Keratinocyte (primary cell): ENCODE measurements around the gene SGO2. TPM values are rescaled to one million over a fixed set of nuclear protein-coding genes. Genes with fewer than 3 reads are reported as not detected.

Experiments used
- DNase-seq: peaks from one replicate; pipeline ENCODE4 v3.0.0-alpha.2; 2011; ENCODE audit warnings: low read depth, missing footprints, low spot score
- FAIRE-seq: peaks from 2 replicates; lab custom pipeline; 2011; peaks lifted over from hg19 to GRCh38; lab: Jason Lieb, UNC
- H2AFZ ChIP-seq: 2 replicates; pipeline ENCODE4 v1.6.0; 2012; ENCODE audit warnings: low read length, control low read depth, inconsistent platforms; ENCODE audit not compliant: control insufficient read depth
- H3K27ac ChIP-seq: 2 replicates; pipeline ENCODE4 v1.5.1; 2011; ENCODE audit warnings: low read length; ENCODE audit not compliant: control insufficient read depth, insufficient read depth
- H3K27me3 ChIP-seq: 3 replicates; pipeline ENCODE4 v1.6.0; 2011; ENCODE audit warnings: low read length; ENCODE audit not compliant: control insufficient read depth, insufficient read depth; ENCODE audit errors: extremely low read depth
- H3K36me3 ChIP-seq, 2 experiments: 2 replicates in 1 of 2; 3 replicates in 1 of 2; pipeline ENCODE4 v1.5.1; 2011; ENCODE audit warnings: low read length in 2 of 2, mild to moderate bottlenecking in 1 of 2; ENCODE audit not compliant: control insufficient read depth in 2 of 2, insufficient read depth in 2 of 2; ENCODE audit errors: extremely low read depth in 1 of 2
- H3K4me1 ChIP-seq: 3 replicates; pipeline ENCODE4 v1.5.1; 2011; ENCODE audit warnings: low read length; ENCODE audit not compliant: control insufficient read depth, insufficient read depth; ENCODE audit errors: extremely low read depth
- H3K4me2 ChIP-seq: 3 replicates; pipeline ENCODE4 v1.6.0; 2011; ENCODE audit warnings: low read depth, low read length; ENCODE audit not compliant: control insufficient read depth, insufficient read depth; ENCODE audit errors: extremely low read depth
- H3K4me3 ChIP-seq, 3 experiments: fragments of 200-600 bp in 1 of 3; sonication (generic) in 1 of 3; 2 replicates in 2 of 3; 3 replicates in 1 of 3; pipeline ENCODE4 v1.5.1; 2011 to 2016; ENCODE audit warnings: low read length in 3 of 3, mild to moderate bottlenecking in 3 of 3, control low read depth in 2 of 3, inconsistent platforms in 1 of 3, low read depth in 1 of 3, mixed read lengths in 1 of 3, mixed run types in 1 of 3, moderate library complexity in 1 of 3; ENCODE audit not compliant: control insufficient read depth in 2 of 3, insufficient read depth in 2 of 3; ENCODE audit errors: extremely low read depth in 1 of 3
- H3K79me2 ChIP-seq: 2 replicates; pipeline ENCODE4 v1.6.0; 2012; ENCODE audit warnings: low read length; ENCODE audit not compliant: control insufficient read depth, insufficient read depth
- H3K9ac ChIP-seq: 3 replicates; pipeline ENCODE4 v1.6.0; 2011; ENCODE audit warnings: low read length; ENCODE audit not compliant: control insufficient read depth, insufficient read depth; ENCODE audit errors: extremely low read depth
- H3K9me1 ChIP-seq: 3 replicates; pipeline ENCODE4 v1.6.0; 2011; ENCODE audit warnings: low read length; ENCODE audit not compliant: control insufficient read depth, insufficient read depth; ENCODE audit errors: extremely low read depth
- H3K9me3 ChIP-seq: 2 replicates; pipeline ENCODE4 v1.5.1; 2012; ENCODE audit warnings: low read depth, low read length; ENCODE audit not compliant: control insufficient read depth
- H4K20me1 ChIP-seq: 3 replicates; pipeline ENCODE4 v1.6.0; 2011; ENCODE audit warnings: low read length; ENCODE audit not compliant: control insufficient read depth, insufficient read depth; ENCODE audit errors: extremely low read depth
- EZH2 ChIP-seq: IDR thresholded peaks from one replicate; pipeline ENCODE4 v1.6.1; 2012; ENCODE audit warnings: inconsistent platforms, mild to moderate bottlenecking, low read length, moderate library complexity
- dilution Hi-C: fragments of 300-500 bp; cut with MboI; formaldehyde crosslinking; loops from one replicate; pipeline ENCODE4 v1.7.0; 2020; ENCODE audit warnings: low sequenced_read_pairs; ENCODE audit not compliant: extremely low pct_ligation_motif_present
- polyA minus RNA-seq, 3 experiments: library from RNA; depleted of rRNA, polyadenylated mRNA; stranded (reverse); fragments of >200 nt; gene quantifications; 1 replicate in 1 of 3; 2 replicates in 1 of 3; 3 replicates in 1 of 3; pipeline ENCODE4 v1.2.3, GENCODE V29; 2011
- polyA plus RNA-seq, 5 experiments: library from polyadenylated mRNA; depleted of rRNA in 3 of 5; stranded (reverse) in 3 of 5; stranded (forward) in 1 of 5; unstranded in 1 of 5; fragments of >200 nt; gene quantifications; 1 replicate in 1 of 5; 2 replicates in 3 of 5; 3 replicates in 1 of 5; pipeline versions ENCODE4 v1.2.1 to v1.2.3, GENCODE V29; 2011 to 2012; ENCODE audit warnings: missing spikeins in 2 of 5, low read depth in 1 of 5, low replicate concordance in 1 of 5
- TF ChIP-seq, protein P1 (sequence below), 3 experiments: IDR thresholded peaks in 1 of 3; conservative IDR thresholded peaks in 1 of 3; optimal IDR thresholded peaks in 1 of 3; 2 replicates in 2 of 3; 3 replicates in 1 of 3; pipeline versions ENCODE3 to v1.5.1; 2011; ENCODE audit warnings: low read length in 3 of 3, mild to moderate bottlenecking in 3 of 3, moderate library complexity in 2 of 3, control low read depth in 1 of 3, inconsistent platforms in 1 of 3; ENCODE audit not compliant: insufficient read depth in 2 of 3; ENCODE audit errors: extremely low read depth in 1 of 3

SGO2 gene
- polyA plus RNA-seq (1.8 to 8.6 TPM (median 5.1 TPM) in 3 replicates), polyA minus RNA-seq (0.59 to 7.6 TPM (median 1.3 TPM) in 3 replicates)
- 1.6 TPM for polyA plus RNA-seq (2011; ENCODE audit: low read depth)
- 1.9 and 3.7 TPM in 2 replicates for polyA plus RNA-seq (2011; cell fraction: cytosol; rRNA removed)
- 2.5 and 4.1 TPM in 2 replicates for polyA plus RNA-seq (2011; cell fraction: nucleus; rRNA removed)
- polyA plus RNA-seq (2012; ENCODE audit: low replicate concordance): 0.54 and 6.0 TPM in 2 replicates
- polyA minus RNA-seq (2011; cell fraction: cytosol; rRNA and poly(A)+ RNA removed): 1.5 TPM
- polyA minus RNA-seq (2011; cell fraction: nucleus; rRNA and poly(A)+ RNA removed): 2.5 and 4.1 TPM in 2 replicates

DNA sequence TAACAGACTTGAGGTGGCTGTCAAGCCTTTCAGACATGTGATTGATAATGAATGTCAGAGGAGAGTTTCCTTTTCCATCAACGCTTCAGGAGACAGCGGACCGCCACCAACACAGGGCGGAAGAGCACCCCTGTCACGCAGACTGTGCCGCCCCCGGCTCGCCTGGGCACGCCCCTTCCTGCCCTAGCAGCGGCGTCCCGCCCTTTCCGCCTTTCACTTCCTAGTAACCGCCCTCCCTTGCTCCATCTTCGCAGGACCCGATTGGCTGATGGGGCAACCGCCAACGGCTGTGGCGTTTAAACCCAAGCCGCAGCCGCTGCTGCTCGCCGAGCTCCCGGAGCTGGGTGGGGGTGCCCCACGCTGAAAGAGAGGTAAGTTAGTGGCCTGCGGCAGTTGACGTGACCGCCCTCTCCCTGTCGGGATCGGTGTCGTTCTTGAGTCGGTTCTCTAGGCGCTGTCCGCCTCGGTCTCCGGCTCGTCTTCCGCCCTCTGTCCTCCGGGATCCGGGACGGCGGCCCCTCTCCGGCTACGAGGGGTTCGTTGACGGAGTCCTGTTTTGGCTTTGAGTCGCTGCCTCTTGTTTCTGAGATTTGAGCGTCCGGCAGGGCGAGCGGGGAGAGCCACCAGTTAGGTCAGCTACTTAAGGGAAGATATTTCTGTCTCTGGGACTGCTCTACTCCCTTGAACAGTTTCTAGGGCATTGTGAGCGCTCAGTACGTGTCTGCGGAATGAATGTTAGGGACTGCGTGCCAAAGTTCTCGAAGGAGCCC lies at the start of gene SGO2:
Gene SGO2, plus strand, starts transcription at position 326 of the 770 bp plus-strand sequence. CDS start 6,769 bp downstream, outside the sequence.
- Histone ChIP-seq H3K79me2 (peaks cover 40% of the 10 kb centered on the region), H3K9ac (peak within 1 kb of the TSS; percentile 86), H3K9me3 (no peaks in the 10 kb centered on the region), H3K27me3 (no peaks in the 10 kb centered on the region), H3K36me3 (no peaks in the 10 kb centered on the region), H2AFZ (peak within 1 kb of the TSS; percentile 97), H3K9me1 (no peaks in the 10 kb centered on the region), H3K4me1 (peaks cover 16% of the 10 kb centered on the region), H4K20me1 (no peaks in the 10 kb centered on the region), H3K4me3 (peak within 1 kb of the TSS; percentile 59 to 97 (median 88)), H3K4me2 (peak within 1 kb of the TSS; percentile 89), H3K27ac (peak within 1 kb of the TSS; percentile 77)
- dilution Hi-C loops: no loop called here
- FAIRE-seq (peak; percentile 83), DNase-seq (peak; percentile 60)
- TF ChIP-seq, protein P1, sequence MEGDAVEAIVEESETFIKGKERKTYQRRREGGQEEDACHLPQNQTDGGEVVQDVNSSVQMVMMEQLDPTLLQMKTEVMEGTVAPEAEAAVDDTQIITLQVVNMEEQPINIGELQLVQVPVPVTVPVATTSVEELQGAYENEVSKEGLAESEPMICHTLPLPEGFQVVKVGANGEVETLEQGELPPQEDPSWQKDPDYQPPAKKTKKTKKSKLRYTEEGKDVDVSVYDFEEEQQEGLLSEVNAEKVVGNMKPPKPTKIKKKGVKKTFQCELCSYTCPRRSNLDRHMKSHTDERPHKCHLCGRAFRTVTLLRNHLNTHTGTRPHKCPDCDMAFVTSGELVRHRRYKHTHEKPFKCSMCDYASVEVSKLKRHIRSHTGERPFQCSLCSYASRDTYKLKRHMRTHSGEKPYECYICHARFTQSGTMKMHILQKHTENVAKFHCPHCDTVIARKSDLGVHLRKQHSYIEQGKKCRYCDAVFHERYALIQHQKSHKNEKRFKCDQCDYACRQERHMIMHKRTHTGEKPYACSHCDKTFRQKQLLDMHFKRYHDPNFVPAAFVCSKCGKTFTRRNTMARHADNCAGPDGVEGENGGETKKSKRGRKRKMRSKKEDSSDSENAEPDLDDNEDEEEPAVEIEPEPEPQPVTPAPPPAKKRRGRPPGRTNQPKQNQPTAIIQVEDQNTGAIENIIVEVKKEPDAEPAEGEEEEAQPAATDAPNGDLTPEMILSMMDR (optimal IDR thresholded peaks at IDR 0.05 in 1 of 3, IDR thresholded peaks at IDR 0.05 in 1 of 3, conservative IDR thresholded peaks at IDR 0.05 in 1 of 3; ENCODE audit: extremely low read depth in 1 of 3, insufficient read depth in 2 of 3, low read length in 3 of 3): peak in 1 of 3 experiments; percentile 9
- TF ChIP-seq EZH2: no peak

GRCh38 chr2:200476836-200477235 lies 49.2 kb upstream of the SGO2 start:
- dilution Hi-C loops: no loop called here
- peaks cover 2 to 26% of the 10 kb centered on the region in 2 experiments for H3K36me3 ChIP-seq

More at GRCh38 chr2:200476836-200477235, 49.2 kb upstream of the SGO2 start:
- Histone ChIP-seq H3K79me2 (no peaks in the 10 kb centered on the region), H3K9me1 (no peaks in the 10 kb centered on the region), H3K4me2 (no peak overlapping the region), H3K4me3 (no peak overlapping the region), H2AFZ (no peak overlapping the region), H3K27me3 (no peaks in the 10 kb centered on the region), H3K27ac (no peak overlapping the region), H3K9me3 (no peaks in the 10 kb centered on the region), H3K9ac (no peak overlapping the region), H4K20me1 (no peaks in the 10 kb centered on the region), H3K4me1 (peaks cover 2% of the 10 kb centered on the region)
- FAIRE-seq: no peak
- DNase-seq: no peak
- no peak for TF ChIP-seq EZH2
- TF ChIP-seq, protein P1 (optimal IDR thresholded peaks at IDR 0.05 in 1 of 3, IDR thresholded peaks at IDR 0.05 in 1 of 3, conservative IDR thresholded peaks at IDR 0.05 in 1 of 3; ENCODE audit: extremely low read depth in 1 of 3, insufficient read depth in 2 of 3, low read length in 3 of 3): no peak
